GM19351 (cell line): ENCODE data around the gene HSPB7.
"Not testable (repeated sequence)": the region's sequence is repeated elsewhere in the genome, so short reads cannot be mapped to it uniquely, and the experiment has no call there.

Experiments used
- ATAC-seq: cut with Tn5 transposase; IDR thresholded peaks from one replicate; pipeline ENCODE4 v1.9.1; 2021; ENCODE audit warnings: mild to moderate bottlenecking, moderate library complexity; ENCODE audit not compliant: unreplicated experiment

HSPB7 gene

DNA sequence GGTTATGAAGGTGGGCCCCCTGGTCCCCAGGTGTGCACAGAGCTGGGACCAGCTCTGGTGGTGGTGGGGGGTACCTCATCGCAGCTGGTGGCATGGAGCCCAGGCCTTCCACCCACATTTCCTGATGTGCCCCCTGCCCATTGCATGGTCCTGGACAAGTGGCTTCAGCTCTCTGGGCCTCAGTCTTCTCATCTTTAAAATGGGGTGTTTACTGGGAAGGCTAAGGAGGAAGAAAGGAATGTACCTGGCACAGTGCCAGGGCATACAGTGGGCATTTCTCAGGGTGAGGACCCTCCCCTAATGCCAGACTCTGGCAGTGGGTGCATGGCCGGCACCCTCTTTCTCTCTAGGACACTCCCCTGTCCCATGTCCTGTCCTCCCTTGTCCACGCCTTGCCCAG, 33.2 kb upstream of the HSPB7 start:
- ATAC-seq: no peak

DNA sequence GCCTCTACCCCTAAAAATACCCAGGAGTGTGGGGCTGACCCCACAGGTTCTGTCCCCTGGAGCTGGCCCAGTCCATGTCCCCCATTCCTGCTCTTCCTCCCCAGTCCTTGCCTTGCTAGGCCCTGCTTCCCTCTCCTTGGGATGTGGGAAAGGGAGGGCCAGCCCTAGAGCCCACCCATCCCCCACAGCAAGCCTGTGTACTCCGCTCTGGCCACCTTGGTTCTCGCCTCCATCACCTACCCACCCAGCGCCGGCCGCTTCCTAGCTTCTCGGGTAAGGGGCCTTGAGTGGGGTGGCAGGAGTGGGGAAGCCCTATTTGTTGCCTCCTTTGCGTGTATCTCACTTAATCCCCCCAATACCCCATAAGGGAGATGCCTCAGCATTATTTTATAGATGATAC, 32.5 kb upstream of the HSPB7 start:
- ATAC-seq: no peak

DNA sequence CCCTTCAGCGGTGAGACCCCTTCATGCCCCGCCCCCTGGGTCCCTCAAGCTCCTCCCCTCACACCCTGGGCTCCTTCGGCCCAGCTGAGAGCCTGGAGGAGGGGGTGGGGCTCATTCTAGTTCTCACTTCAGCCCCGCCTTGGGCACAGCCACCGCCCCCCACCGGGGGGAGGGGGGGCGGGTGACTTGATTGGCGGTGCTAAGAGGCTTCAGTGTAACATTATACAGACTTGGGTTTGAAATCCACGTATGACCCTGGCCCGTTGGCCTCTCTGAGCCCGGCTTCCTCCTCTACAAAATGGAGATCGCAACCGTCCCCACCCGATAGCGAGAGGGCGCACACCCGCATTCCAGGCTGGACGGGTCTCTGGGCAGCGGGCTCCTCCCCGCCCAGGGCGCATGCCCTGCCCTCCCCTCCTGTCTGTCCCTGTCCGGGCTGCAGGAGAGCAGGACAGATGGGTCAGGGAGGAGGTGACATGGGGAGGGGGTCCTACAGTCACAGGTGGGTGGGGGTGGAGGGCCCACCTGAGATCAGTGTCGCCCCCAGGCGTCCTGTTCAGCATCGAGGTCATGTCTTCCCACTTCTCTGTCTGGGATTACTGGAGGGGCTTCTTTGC, 30.8 kb upstream of the HSPB7 start:
- ATAC-seq: no peak

DNA sequence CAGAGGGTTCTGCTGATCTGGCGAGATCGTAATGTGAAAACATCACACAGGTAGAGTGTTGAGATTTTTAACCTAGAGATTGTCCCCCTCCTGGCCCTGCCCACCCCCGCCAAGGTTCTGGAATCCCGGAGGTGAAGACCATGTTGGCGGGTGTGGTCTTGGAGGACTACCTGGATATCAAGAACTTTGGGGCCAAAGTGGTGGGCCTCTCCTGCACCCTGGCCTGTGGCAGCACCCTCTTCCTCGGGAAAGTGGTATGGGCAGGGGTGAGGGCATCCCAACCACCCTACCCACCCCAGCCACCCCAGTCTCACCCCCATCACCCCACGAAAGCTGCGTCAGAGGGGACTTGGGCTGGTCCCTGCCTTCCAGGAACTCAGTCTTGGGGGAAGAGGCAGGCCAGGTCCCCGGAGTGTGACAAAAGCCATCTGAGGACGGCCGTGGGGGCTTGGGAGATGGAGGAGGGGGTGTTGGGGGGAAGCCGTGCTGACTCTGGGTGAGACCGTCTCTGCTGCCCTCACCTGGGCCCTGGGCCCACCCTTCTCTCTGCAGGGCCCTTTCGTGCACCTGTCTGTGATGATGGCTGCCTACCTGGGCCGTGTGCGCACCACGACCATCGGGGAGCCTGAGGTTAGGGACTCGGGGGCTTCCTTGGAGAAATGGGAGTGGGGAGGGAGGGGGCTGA, 30.1 kb upstream of the HSPB7 start:
- ATAC-seq: no peak

DNA sequence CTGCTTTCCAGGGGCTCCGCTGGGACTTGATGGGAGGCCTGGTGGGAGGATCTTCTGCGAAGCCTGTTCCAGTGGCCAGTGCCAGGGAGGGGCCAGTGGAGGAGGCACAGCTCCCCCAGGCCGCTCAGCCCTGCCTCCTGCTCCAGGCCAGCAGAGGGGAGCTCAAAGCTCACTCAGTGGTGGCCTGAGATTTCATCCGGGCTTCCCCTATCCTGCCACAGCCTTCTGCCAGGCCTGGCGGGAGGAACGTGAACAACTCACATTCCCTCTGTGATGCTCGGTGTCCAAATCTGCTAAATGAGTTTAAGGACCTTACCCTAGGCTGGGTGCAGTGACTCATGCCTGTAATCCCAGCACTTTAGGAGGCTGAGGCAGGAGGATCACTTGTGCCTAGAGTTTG, 29.0 kb upstream of the HSPB7 start:
- ATAC-seq: no peak

DNA sequence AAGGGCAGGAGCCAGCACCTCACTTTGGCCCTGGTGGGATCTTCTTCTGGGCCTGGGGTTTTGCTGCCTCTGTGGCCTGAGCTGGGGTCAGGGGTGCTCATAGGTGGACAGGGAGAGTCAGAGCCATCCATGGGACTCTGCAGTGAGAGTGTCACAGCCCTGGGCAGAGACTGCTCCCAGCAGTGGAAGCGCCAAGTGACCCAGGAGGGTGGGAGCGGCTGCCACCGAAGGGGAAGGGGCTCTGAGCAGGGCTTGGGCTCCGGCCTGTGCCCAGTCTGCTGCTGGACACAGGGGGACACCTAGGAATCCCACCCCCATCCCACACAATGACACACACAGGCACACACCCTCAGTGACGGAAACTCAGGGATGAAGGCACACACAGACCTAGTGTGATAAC, 26.1 kb upstream of the HSPB7 start:
- no peak for ATAC-seq

DNA sequence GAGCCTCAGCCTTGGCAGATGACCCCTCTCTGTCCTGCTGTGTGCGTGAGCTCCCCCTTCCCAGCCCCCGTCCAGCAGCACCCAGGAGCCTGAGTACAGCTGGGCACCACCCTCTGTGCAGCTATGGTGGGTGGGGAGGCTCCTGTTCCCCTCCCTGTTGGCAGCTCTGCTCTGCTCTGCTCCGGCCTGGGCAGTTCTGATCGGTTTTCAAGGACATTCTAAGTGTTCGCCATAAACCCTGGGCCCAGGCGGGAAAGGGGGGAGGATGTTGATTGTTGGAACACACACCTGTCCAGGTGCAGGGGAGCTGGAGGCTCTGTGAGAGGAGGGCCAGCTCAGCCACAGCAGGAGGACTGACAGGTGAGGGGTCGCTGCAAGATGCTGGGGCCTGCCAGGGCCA, 25.7 kb upstream of the HSPB7 start, which contains the start of gene CLCNKB:
Gene CLCNKB (plus strand): TSS at position 262 of the 400 bp plus-strand sequence. CDS start 711 bp downstream, outside the sequence.
- no peak for ATAC-seq

DNA sequence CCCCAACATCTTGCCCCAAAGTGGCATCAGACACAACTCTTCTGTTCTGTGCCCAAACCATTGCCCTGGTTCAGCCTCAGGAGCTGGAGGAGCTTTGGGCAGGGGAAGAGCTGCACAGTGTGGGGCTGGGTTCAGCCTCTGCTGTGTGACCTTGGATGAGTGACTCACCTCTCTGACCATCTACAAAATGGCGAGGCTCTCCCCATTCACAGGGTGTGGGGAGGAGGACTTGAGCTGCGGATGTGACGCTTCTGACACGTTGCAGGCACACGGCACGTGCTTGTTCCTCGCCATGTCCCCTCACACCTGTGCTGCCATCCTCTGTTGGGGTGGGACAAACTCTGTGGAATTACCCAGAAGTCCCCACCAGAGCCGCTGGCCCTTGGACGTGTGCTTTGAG, 24.8 kb upstream of the HSPB7 start:
- ATAC-seq: not testable (repeated sequence)

DNA sequence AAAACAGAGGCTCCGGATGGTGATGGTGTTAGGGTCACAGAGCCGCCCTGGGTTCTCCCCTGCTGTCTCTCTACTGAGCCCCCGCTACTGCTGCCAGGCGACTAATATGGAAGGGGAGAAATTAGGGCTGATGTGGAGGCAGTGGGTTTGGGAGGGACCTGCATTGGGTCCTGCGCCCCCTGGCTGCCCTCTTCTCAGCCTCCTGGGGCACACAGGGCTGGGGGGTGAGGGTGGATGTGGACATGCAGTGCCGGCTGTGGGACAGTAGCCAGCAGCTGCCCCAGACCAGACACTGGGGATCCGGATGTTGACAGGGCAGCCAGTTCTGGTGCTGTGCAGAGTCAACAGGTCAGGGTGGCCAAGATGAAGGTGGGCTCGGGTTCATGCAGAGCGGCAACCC, 24.3 kb upstream of the HSPB7 start:
- ATAC-seq: no peak

DNA sequence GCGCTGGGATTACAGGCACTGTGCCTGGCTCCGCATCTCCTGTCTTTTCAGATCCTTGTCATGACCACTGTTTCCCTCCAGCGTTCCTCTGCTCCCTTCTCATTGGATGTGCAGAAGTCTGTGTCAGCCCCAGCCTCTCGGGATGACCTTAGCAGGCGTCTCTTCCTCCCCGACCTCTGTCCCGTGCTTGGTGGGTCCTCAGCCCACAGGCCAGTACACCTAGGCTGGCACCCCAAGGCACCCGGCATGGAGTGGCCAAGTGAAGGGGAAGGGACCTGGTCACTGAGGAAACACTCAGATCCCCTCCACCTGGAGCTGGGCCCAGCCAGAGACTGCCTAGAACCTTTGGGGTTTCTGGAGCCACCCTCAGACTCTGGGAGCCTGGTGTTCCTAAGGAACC, 23.4 kb upstream of the HSPB7 start:
- no peak for ATAC-seq

DNA sequence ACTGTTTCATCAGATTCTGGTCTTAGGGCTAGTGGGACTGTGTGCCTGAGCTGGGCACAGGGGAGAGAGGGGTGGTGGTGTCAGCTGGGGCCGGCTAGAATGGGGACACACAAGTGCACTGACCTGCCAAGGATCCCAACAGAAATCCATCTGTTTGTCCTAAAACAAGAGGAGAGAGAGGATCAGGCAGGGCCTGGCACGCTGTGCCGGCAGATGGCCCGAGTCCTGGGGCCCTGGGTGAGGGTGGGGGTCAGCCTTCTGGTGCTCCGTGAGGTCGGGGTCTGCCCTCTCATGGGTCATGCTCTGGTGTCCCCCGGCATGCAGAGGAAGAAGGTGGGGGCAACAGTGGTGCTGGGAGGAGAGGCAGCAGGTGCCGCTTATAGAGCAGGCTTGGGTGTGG, 22.0 kb upstream of the HSPB7 start:
- ATAC-seq: not testable (repeated sequence)

DNA sequence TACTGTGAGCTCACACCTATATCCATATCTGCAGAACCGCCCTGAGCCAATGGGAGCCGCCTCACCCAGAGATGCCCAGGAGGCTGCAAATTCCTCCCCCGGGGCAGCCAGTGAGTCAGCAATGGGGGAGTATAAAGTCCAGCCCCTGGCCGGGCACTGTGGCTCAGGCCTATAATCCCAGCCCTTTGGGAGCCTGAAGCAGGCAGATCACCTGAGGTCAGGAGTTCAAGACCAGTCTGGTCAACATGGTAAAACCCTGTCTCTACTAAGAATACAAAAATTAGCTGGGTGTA, 20.7 kb upstream of the HSPB7 start:
- no peak for ATAC-seq

DNA sequence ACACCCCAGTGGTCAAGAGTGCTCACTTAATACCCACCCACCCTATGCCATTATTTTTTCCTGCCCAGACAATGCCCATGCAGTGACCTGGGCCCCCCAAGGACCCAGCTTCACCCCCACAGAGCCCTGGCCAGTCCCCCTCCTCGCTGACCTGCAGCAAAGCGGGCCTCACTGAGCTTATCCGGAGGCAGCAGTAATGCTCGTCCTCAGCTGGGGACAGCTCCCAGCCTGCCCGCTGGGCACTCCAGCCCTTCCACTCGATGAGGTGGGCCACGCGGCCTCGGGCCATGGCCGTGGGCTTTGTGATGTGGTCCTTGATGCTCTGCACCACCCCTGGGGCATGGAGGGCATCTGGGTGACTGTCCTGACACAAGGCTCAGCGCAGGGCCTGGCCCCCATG, 18.6 kb upstream of the HSPB7 start:
- not testable (repeated sequence) for ATAC-seq

DNA sequence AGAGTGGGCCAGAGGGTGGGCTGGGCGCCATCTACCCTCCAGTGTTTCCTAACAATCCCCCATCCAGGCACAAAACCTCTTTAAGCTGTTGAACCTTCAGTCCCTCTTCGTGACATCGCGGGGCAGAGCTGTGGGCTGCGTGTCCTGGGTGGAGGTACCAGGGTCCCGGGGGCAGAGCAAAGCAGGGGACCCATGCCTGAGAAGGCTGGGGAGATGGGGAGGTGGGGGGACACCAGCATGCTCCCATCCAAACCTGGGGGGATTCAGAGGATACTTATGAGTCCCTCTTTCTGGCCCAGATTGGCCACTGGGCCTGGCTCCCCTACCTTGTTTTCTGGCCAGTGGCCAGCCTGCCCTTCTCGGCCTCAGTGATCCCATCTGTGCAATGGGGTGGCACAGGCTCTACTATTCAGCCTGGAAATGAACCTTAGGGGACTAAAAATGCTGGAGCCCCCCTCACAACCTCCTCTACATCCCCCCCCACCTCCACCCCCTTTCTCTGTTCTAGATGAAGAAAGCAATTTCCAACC, 15.3 kb upstream of the HSPB7 start:
- not testable (repeated sequence) for ATAC-seq

DNA sequence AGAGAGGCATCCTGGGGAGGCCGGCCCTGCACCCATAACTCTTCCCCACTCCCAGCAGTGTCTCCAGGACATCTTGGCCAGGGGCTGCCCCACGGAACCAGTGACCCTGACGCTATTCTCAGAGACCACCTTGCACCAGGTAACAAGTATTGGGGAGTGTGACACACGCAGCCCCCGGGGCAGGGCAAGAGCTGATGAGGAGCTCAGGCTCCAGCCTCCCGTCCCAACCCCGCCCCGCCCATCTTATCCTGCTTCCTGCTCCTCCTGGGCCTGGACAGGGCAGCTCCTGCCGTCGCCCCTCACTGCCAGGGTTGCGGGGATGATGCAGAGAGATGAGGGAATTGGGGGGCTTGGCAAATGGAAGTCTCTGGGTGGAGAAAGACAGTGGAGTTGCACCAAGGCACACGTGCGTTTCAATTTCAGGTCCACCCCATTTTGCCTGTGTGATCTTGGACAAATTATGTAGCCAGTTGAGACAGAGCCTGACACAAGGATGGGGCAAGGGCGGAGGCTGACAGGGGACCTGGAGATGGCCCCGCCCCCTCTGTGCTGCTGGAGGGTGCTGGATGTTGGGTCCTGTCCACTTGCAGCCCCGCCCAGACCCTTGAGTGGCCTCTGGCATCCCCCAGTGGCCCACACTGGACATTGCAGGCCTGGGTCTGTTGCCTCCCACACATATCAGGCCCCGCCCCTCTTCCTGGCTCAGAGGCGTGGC, 14.7 kb upstream of the HSPB7 start:
- ATAC-seq: peak; percentile 69

DNA sequence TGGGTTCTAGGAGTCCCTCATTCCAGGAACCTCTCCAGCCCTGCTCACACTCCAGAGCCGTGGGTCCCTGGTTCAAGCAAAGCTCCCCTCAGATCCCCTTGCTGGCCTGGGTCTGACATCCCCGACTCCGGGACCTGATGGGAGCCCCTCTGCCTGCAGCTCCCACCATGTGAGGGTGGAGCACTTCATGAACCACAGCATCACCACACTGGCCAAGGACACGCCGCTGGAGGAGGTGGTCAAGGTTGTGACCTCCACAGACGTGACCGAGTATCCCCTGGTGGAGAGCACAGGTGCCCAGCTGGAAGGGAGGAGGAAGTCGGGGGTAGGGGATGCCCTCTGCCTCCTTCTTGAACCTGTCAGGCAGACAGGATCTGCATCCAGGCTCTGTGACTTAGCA, 13.7 kb upstream of the HSPB7 start:
- no peak for ATAC-seq

DNA sequence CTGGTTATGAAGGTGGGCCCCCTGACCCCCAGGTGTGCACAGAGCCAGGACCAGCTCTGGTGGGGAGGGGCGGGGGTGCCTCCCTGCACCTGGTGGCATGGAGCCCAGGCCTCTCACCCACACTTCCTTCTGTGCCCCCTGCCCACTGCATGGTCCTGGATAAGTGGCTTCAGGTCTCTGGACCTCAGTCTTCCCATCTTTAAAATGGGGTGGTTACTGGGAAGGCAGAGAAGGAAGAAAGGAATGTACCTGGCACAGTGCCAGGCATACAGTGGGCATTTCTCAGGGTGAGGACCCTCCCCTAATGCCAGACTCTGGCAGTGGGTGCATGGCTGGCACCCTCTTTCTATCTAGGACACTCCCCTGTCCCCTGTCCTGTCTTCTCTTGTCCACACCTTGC, 11.4 kb upstream of the HSPB7 start:
- no peak for ATAC-seq

DNA sequence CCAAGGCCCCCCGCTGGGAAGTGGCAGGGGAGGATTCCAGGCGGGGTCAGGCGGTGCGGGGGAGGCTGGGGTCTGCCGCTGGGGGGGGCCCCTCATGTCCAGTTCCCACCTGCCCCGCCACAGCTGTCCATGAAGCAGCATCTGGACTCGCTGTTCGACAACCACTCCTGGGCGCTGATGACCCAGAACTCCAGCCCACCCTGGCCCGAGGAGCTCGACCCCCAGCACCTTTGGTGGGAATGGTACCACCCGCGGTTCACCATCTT, 11.1 kb upstream of the HSPB7 start:
- not testable (repeated sequence) for ATAC-seq

DNA sequence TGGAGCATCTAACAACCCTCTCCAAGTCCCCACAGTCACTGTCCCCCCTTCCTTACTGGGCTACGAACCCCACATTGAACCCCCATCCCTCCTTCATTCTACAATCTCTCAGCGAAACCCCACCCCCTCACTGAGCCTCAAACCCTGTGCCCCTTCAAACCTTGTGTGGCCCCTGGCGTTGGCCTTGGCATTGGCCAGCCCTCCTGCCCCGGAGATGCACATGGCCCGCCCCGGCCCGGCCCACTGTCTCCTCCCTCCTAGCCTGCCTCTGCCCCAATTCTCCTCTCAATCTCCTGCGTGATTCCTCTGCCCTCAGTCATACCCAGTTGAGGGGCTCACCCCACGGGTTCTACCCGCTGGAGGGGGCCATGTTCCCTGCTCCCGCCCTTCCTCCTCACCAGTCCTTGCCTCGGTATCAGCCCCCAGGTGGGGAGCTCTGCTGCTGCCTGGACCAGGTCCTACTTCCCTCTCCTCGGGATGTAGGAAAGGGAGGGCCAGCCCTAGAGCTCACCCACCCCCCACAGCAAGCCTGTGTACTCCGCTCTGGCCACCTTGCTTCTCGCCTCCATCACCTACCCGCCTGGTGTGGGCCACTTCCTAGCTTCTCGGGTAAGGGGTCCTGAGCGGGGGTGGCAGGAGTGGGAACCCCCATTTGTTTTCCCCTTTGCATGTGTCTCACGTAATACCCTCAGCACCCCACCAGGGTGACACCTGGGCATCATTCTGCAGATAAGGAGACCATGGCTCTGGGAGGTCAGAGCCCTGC, 10.6 kb upstream of the HSPB7 start:
- no peak for ATAC-seq

DNA sequence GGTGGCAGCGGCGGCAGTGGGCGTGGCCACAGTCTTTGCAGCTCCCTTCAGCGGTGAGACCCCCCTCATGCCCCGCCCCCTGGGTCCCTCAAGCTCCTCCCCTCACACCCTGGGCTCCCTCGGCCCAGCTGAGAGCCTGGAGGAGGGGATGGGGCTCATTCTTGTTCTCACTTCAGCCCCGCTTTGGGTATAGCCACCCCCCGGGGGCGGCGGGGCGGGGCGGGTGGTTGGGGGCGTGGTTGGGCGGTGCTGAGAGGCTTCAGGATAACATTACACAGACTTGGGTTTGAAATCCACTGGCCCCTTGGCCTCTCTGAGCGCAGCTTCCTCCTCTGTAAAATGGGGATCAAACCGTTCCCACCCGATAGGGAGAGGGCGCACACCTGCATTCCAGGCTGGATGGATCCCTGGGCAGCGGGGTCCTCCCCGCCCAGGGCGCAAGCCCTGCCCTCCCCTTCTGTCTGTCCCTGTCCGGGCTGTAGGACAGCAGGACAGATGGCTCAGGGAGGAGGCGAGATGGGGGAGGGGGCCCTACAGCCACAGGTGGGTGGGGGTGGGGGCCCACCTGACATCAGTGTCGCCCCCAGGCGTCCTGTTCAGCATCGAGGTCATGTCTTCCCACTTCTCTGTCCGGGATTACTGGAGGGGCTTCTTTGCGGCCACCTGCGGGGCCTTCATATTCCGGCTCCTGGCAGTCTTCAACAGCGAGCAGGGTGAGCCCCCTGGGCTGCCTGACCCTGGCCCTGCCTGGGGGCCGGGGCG, 9.1 kb upstream of the HSPB7 start:
- ATAC-seq: no peak

DNA sequence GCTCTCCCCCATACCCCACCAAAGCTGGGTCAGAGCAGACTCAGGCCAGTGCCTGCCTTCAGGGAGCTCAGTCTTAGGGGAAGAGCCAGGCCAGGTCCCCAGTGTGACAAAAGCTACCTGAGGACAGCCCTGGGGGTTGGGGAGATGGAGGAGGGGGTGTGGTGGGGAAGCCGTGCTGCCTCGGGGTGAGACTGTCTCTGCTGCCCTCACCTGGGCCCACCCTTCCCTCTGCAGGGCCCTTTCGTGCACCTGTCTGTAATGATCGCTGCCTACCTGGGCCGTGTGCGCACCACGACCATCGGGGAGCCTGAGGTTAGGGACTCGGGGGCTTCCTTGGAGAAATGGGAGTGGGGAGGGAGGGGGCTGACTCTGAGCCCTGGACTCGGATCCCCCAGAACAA, 8.5 kb upstream of the HSPB7 start:
- ATAC-seq: not testable (repeated sequence)
